ENCODE data around the gene PGBD1. TPM values are rescaled to one million over a fixed set of nuclear protein-coding genes. Genes with fewer than 3 reads are reported as not detected.

The PGBD1 gene
- total and polyA plus RNA-seq, 2 of the 13 experiments (the other 11 are each of a cell fraction or from before 2014, with no cell fraction given), result 3.6 to 6.9 TPM

- 0 out of 2 replicates have a peak, but pooled peaks have one; percentile 55 for TF ChIP-seq MXD3 (CRISPR knock-in tag; IDR thresholded peaks at IDR 0.05)
- peak; percentile 71 for TF ChIP-seq ZBTB38 (CRISPR knock-in tag; IDR thresholded peaks at IDR 0.05)
- peak in 1 of 2 experiments; percentile 39; a peak in 1 of 4 replicates for TF ChIP-seq MAFK (conservative IDR thresholded peaks at IDR 0.05 in 1 of 2, IDR thresholded peaks at IDR 0.05 in 1 of 2; ENCODE audit: low read length in 2 of 2)
- TF ChIP-seq ZNF362 (CRISPR knock-in tag; IDR thresholded peaks at IDR 0.05; ENCODE audit: borderline replicate concordance), result no peak
- TF ChIP-seq NCOA2 (CRISPR knock-in tag; IDR thresholded peaks at IDR 0.05), result peak; percentile 50; the same call in 1 of the 2 replicates
- TF ChIP-seq TRAFD1 (CRISPR knock-in tag; IDR thresholded peaks at IDR 0.05; ENCODE audit: borderline replicate concordance), result no peak
- TF ChIP-seq THAP11 (CRISPR knock-in tag; IDR thresholded peaks at IDR 0.05), result peak; percentile 84
- TF ChIP-seq CCDC6 (CRISPR knock-in tag; IDR thresholded peaks at IDR 0.05), result peak; percentile 40
- TF ChIP-seq ZNF24 (IDR thresholded peaks at IDR 0.05), result no peak
- no peak for TF ChIP-seq ZBTB10 (CRISPR knock-in tag; IDR thresholded peaks at IDR 0.05; ENCODE audit: borderline replicate concordance)
- TF ChIP-seq ZNF33B (CRISPR knock-in tag; IDR thresholded peaks at IDR 0.05), result peak; percentile 76; the same call in 1 of the 2 replicates
- TF ChIP-seq ZNF607 (CRISPR knock-in tag; IDR thresholded peaks at IDR 0.05; ENCODE audit: borderline replicate concordance), result peak; percentile 94
- peak; percentile 96; the same call in 1 of the 2 replicates for TF ChIP-seq ZNF839 (CRISPR knock-in tag; IDR thresholded peaks at IDR 0.05; ENCODE audit: borderline replicate concordance)
- TF ChIP-seq RERE (CRISPR knock-in tag; IDR thresholded peaks at IDR 0.05; ENCODE audit: low read depth), result no peak
- TF ChIP-seq ZFP37 (CRISPR knock-in tag; IDR thresholded peaks at IDR 0.05; ENCODE audit: borderline replicate concordance), result no peak
Measured at GRCh38 chr6:28349892-28350737, 68.7 kb downstream of the PGBD1 start, which contains the start of gene ZKSCAN3 (continued).

All from HepG2 (cell line).